Measurements from ENCODE around the gene VPS13D.
"Not testable (repeated sequence)": the region's sequence is repeated elsewhere in the genome, so short reads cannot be mapped to it uniquely, and the experiment has no call there.

VPS13D gene

GRCh38 chr1:12320486-12320885 is 90.7 kb downstream of the VPS13D start:
- H4K8ac ChIP-seq (ENCODE audit: low read length): no peak overlapping the region
- H3K18ac ChIP-seq (ENCODE audit: low read depth in 1 of 2, low read length in 2 of 2): no peak overlapping the region
- H3K36me3 ChIP-seq (ENCODE audit: control insufficient read depth in 1 of 2, insufficient read depth in 2 of 2, low read depth in 1 of 2, low read length in 2 of 2): peaks cover 34 to 78% of the 10 kb centered on the region in 2 experiments
- H2BK5ac ChIP-seq (ENCODE audit: low read depth, low read length, poor library complexity, severe bottlenecking): no peak overlapping the region
- no peak overlapping the region for H2BK15ac ChIP-seq (ENCODE audit: low read depth, poor library complexity, severe bottlenecking)
- H3K4me3 ChIP-seq (ENCODE audit: insufficient read depth in 1 of 2, low read depth in 1 of 2, low read length in 2 of 2): no peak overlapping the region
- H3K4me2 ChIP-seq (ENCODE audit: low read length, poor library complexity, severe bottlenecking): no peak overlapping the region
- 97% methylated on average over 2 of the region's 2 CpGs for WGBS
- no peaks in the 10 kb centered on the region for H3K27me3 ChIP-seq (ENCODE audit: control insufficient read depth in 1 of 2, insufficient read depth in 1 of 2, low read length in 2 of 2)
- no peak overlapping the region for H2BK12ac ChIP-seq (ENCODE audit: low read length in 2 of 2)
- H2BK120ac ChIP-seq (ENCODE audit: low read depth, low read length): no peak overlapping the region
- H4K91ac ChIP-seq (ENCODE audit: low read length): no peak overlapping the region
- H3K4ac ChIP-seq (ENCODE audit: low read depth in 1 of 2, low read length in 2 of 2): no peak overlapping the region
- no peak overlapping the region for H3K27ac ChIP-seq (ENCODE audit: low read length, poor library complexity, severe bottlenecking)
- H3K79me1 ChIP-seq (replicated peaks; ENCODE audit: low read length, poor library complexity, severe bottlenecking): peaks cover 5% of the 10 kb centered on the region
- H2AFZ ChIP-seq (ENCODE audit: low read depth, low read length): no peak overlapping the region
- no peak overlapping the region for H2AK5ac ChIP-seq (ENCODE audit: low read length, severe bottlenecking)
- no peak for DNase-seq
- no peak overlapping the region for H3K14ac ChIP-seq (ENCODE audit: low read length in 2 of 2)
- no peaks in the 10 kb centered on the region for H3K4me1 ChIP-seq (ENCODE audit: control insufficient read depth, insufficient read depth, low read depth, low read length)
- H3K23ac ChIP-seq (ENCODE audit: low read length in 2 of 2): no peak overlapping the region
- H3K9me3 ChIP-seq (ENCODE audit: control insufficient read depth, low read length): no peaks in the 10 kb centered on the region
- no peak overlapping the region for H3K9ac ChIP-seq (ENCODE audit: low read length)

- H3K4me3 ChIP-seq (ENCODE audit: insufficient read depth in 1 of 2, low read depth in 1 of 2, low read length in 2 of 2): no peak overlapping the region
- 100% methylated on average over 1 of the region's 3 CpGs for WGBS
- no peak overlapping the region for H3K4me2 ChIP-seq (ENCODE audit: low read length, poor library complexity, severe bottlenecking)
- no peak overlapping the region for H3K18ac ChIP-seq (ENCODE audit: low read depth in 1 of 2, low read length in 2 of 2)
- no peak overlapping the region for H2BK15ac ChIP-seq (ENCODE audit: low read depth, poor library complexity, severe bottlenecking)
- no peak overlapping the region for H3K23ac ChIP-seq (ENCODE audit: low read length in 2 of 2)
- H3K14ac ChIP-seq (ENCODE audit: low read length in 2 of 2): no peak overlapping the region
- H3K9ac ChIP-seq (ENCODE audit: low read length): no peak overlapping the region
- H2BK5ac ChIP-seq (ENCODE audit: low read depth, low read length, poor library complexity, severe bottlenecking): no peak overlapping the region
- peaks cover 5% of the 10 kb centered on the region for H3K79me1 ChIP-seq (replicated peaks; ENCODE audit: low read length, poor library complexity, severe bottlenecking)
- no peaks in the 10 kb centered on the region for H3K27me3 ChIP-seq (ENCODE audit: control insufficient read depth in 1 of 2, insufficient read depth in 1 of 2, low read length in 2 of 2)
- H3K9me3 ChIP-seq (ENCODE audit: control insufficient read depth, low read length): no peaks in the 10 kb centered on the region
- H3K4me1 ChIP-seq (ENCODE audit: control insufficient read depth, insufficient read depth, low read depth, low read length): no peaks in the 10 kb centered on the region
- peaks cover 36 to 68% of the 10 kb centered on the region in 2 experiments for H3K36me3 ChIP-seq (ENCODE audit: control insufficient read depth in 1 of 2, insufficient read depth in 2 of 2, low read depth in 1 of 2, low read length in 2 of 2)
- H2AK5ac ChIP-seq (ENCODE audit: low read length, severe bottlenecking): no peak overlapping the region
- H2BK12ac ChIP-seq (ENCODE audit: low read length in 2 of 2): no peak overlapping the region
- no peak overlapping the region for H4K91ac ChIP-seq (ENCODE audit: low read length)
- H3K4ac ChIP-seq (ENCODE audit: low read depth in 1 of 2, low read length in 2 of 2): no peak overlapping the region
- H3K27ac ChIP-seq (ENCODE audit: low read length, poor library complexity, severe bottlenecking): no peak overlapping the region
- no peak for DNase-seq
- no peak overlapping the region for H2AFZ ChIP-seq (ENCODE audit: low read depth, low read length)
- H4K8ac ChIP-seq (ENCODE audit: low read length): no peak overlapping the region
- no peak overlapping the region for H2BK120ac ChIP-seq (ENCODE audit: low read depth, low read length)
These were observed 94.6 kb downstream of the VPS13D start for GRCh38 chr1:12324423-12324822.

- H3K4ac ChIP-seq (ENCODE audit: low read depth in 1 of 2, low read length in 2 of 2); H3K23ac ChIP-seq (ENCODE audit: low read length in 2 of 2): not testable (repeated sequence)
These were observed 95.1 kb downstream of the VPS13D start for GRCh38 chr1:12324973-12325372.

GRCh38 chr1:12326986-12327385 is 97.2 kb downstream of the VPS13D start:
- Histone ChIP-seq H3K4me3 (ENCODE audit: insufficient read depth in 1 of 2, low read depth in 1 of 2, low read length in 2 of 2) (no peak overlapping the region), H3K79me1 (replicated peaks; ENCODE audit: low read length, poor library complexity, severe bottlenecking) (peaks cover 2% of the 10 kb centered on the region), H2BK12ac (ENCODE audit: low read length in 2 of 2) (no peak overlapping the region), H3K4me2 (ENCODE audit: low read length, poor library complexity, severe bottlenecking) (no peak overlapping the region), H3K27ac (ENCODE audit: low read length, poor library complexity, severe bottlenecking) (no peak overlapping the region), H2BK15ac (ENCODE audit: low read depth, poor library complexity, severe bottlenecking) (no peak overlapping the region), H3K36me3 (ENCODE audit: control insufficient read depth in 1 of 2, insufficient read depth in 2 of 2, low read depth in 1 of 2, low read length in 2 of 2) (peaks cover 34 to 63% of the 10 kb centered on the region in 2 experiments), H3K4ac (ENCODE audit: low read depth in 1 of 2, low read length in 2 of 2) (no peak overlapping the region), H2BK5ac (ENCODE audit: low read depth, low read length, poor library complexity, severe bottlenecking) (no peak overlapping the region), H4K8ac (ENCODE audit: low read length) (no peak overlapping the region), H3K14ac (ENCODE audit: low read length in 2 of 2) (no peak overlapping the region), H3K4me1 (ENCODE audit: control insufficient read depth, insufficient read depth, low read depth, low read length) (no peaks in the 10 kb centered on the region), H3K9ac (ENCODE audit: low read length) (no peak overlapping the region), H2AK5ac (ENCODE audit: low read length, severe bottlenecking) (no peak overlapping the region), H4K91ac (ENCODE audit: low read length) (no peak overlapping the region), H3K18ac (ENCODE audit: low read depth in 1 of 2, low read length in 2 of 2) (no peak overlapping the region), H2AFZ (ENCODE audit: low read depth, low read length) (no peak overlapping the region), H3K27me3 (ENCODE audit: control insufficient read depth in 1 of 2, insufficient read depth in 1 of 2, low read length in 2 of 2) (no peaks in the 10 kb centered on the region), H2BK120ac (ENCODE audit: low read depth, low read length) (no peak overlapping the region), H3K23ac (ENCODE audit: low read length in 2 of 2) (no peak overlapping the region), H3K9me3 (ENCODE audit: control insufficient read depth, low read length) (no peaks in the 10 kb centered on the region)
- 96% methylated on average over 2 of the region's 5 CpGs for WGBS
- DNase-seq: no peak

More at GRCh38 chr1:12324973-12325372, 95.1 kb downstream of the VPS13D start:
- not testable (repeated sequence) for H3K79me1 ChIP-seq (replicated peaks; ENCODE audit: low read length, poor library complexity, severe bottlenecking); DNase-seq; H3K27me3 ChIP-seq (ENCODE audit: control insufficient read depth in 1 of 2, insufficient read depth in 1 of 2, low read length in 2 of 2); H3K18ac ChIP-seq (ENCODE audit: low read depth in 1 of 2, low read length in 2 of 2); H3K9ac ChIP-seq (ENCODE audit: low read length); H3K4me2 ChIP-seq (ENCODE audit: low read length, poor library complexity, severe bottlenecking); H2BK12ac ChIP-seq (ENCODE audit: low read length in 2 of 2); H2BK120ac ChIP-seq (ENCODE audit: low read depth, low read length); H3K4me3 ChIP-seq (ENCODE audit: insufficient read depth in 1 of 2, low read depth in 1 of 2, low read length in 2 of 2); H2BK15ac ChIP-seq (ENCODE audit: low read depth, poor library complexity, severe bottlenecking); H3K14ac ChIP-seq (ENCODE audit: low read length in 2 of 2); H2AK5ac ChIP-seq (ENCODE audit: low read length, severe bottlenecking); H3K27ac ChIP-seq (ENCODE audit: low read length, poor library complexity, severe bottlenecking); H2BK5ac ChIP-seq (ENCODE audit: low read depth, low read length, poor library complexity, severe bottlenecking); H2AFZ ChIP-seq (ENCODE audit: low read depth, low read length); H4K8ac ChIP-seq (ENCODE audit: low read length); H4K91ac ChIP-seq (ENCODE audit: low read length); H3K9me3 ChIP-seq (ENCODE audit: control insufficient read depth, low read length); H3K4me1 ChIP-seq (ENCODE audit: control insufficient read depth, insufficient read depth, low read depth, low read length)
- WGBS: over 99% methylated on average over 5 of the region's 5 CpGs
- H3K36me3 ChIP-seq (ENCODE audit: control insufficient read depth in 1 of 2, insufficient read depth in 2 of 2, low read depth in 1 of 2, low read length in 2 of 2): peaks cover 34 to 67% of the 10 kb centered on the region in 2 experiments

Measured in mesenchymal stem cell (in vitro differentiated cells and primary cell).